ENCODE results near the gene COBLL1.

DNA sequence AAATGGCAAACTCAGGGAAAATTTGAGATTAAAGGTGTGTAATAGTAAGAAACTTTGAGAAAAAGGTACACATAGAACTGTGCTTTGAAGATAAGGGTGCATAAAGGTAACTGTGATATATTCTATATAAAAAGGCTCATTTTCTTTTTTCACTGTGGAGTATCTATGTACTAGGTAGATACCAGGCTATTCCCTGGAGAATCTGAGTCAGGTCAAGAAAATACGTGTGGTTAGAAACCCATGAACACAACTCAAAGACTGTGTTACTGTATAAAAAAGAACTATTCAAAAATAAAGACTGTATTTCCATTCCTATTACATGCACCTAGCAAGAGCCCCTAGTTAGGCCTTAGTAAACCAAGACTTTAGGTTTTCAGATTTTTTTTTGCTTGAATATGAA is 120.2 kb downstream of the COBLL1 start:
- TF ChIP-seq CTCF (IDR thresholded peaks at IDR 0.05) (no peak), POLR2A (IDR thresholded peaks at IDR 0.05) (no peak), EP300 (IDR thresholded peaks at IDR 0.05) (no peak)
